GM18499 (cell line): Measurements from ENCODE around the gene LAT.
A peak's percentile ranks its signal among the peaks of the same experiment; 100 is the strongest.
"Not testable (repeated sequence)": the region's sequence is repeated elsewhere in the genome, so short reads cannot be mapped to it uniquely, and the experiment has no call there.

ENCODE experiments used
- ATAC-seq: cut with Tn5 transposase; IDR thresholded peaks from one replicate; pipeline ENCODE4 v1.9.1; 2021; ENCODE audit warnings: moderate number of reproducible peaks; ENCODE audit not compliant: insufficient read depth, unreplicated experiment

Gene LAT

GRCh38 chr16:28984619-28985135, at the start of gene LAT:
TSS of gene LAT (plus strand) at chr16:28985052. CDS start at chr16:28985418, 366 bp downstream.
- ATAC-seq: no peak

- ATAC-seq: no peak
These were observed 49.5 kb upstream of the LAT start for GRCh38 chr16:28935346-28935745.

- ATAC-seq: peak; percentile 71
These were observed 48.7 kb upstream of the LAT start for GRCh38 chr16:28935924-28936783.

GRCh38 chr16:28936784-28937155, 48.1 kb upstream of the LAT start:
- no peak for ATAC-seq

GRCh38 chr16:28937222-28937876, 47.5 kb upstream of the LAT start:
- ATAC-seq: no peak

GRCh38 chr16:28938721-28939120, 46.1 kb upstream of the LAT start:
- ATAC-seq: no peak

GRCh38 chr16:28939825-28940224, 45.0 kb upstream of the LAT start:
- ATAC-seq: not testable (repeated sequence)

GRCh38 chr16:28943281-28943680, 41.6 kb upstream of the LAT start:
- no peak for ATAC-seq

- no peak for ATAC-seq
These were observed 38.2 kb upstream of the LAT start for GRCh38 chr16:28946681-28947080.

- peak; percentile 94 for ATAC-seq
These were observed 34.0 kb upstream of the LAT start, which contains the start of gene NFATC2IP for GRCh38 chr16:28950648-28951409. TSS of gene NFATC2IP (plus strand) at chr16:28950937. CDS start at chr16:28951012, 75 bp downstream.

GRCh38 chr16:28951410-28951943, 33.4 kb upstream of the LAT start:
- ATAC-seq: no peak

- no peak for ATAC-seq
These were observed 26.6 kb upstream of the LAT start for GRCh38 chr16:28958216-28958615.

- ATAC-seq: no peak
These were observed 26.0 kb upstream of the LAT start for GRCh38 chr16:28958836-28959235.

- no peak for ATAC-seq
These were observed 20.8 kb upstream of the LAT start for GRCh38 chr16:28964072-28964471.

- no peak for ATAC-seq
These were observed 20.4 kb upstream of the LAT start for GRCh38 chr16:28964496-28964895.

- ATAC-seq: no peak
These were observed 17.7 kb upstream of the LAT start for GRCh38 chr16:28967156-28967555.

GRCh38 chr16:28969696-28970095, 15.2 kb upstream of the LAT start:
- ATAC-seq: not testable (repeated sequence)

- ATAC-seq: no peak
These were observed 10.8 kb upstream of the LAT start for GRCh38 chr16:28974007-28974436.

GRCh38 chr16:28974437-28975157, 10.3 kb upstream of the LAT start, which contains the start of gene SPNS1:
TSS of gene SPNS1 (plus strand) at chr16:28974778. CDS start at chr16:28975152, 374 bp downstream.
- peak; percentile 69 for ATAC-seq
